GM19238 (cell line): Measurements from ENCODE around the gene DBNDD2.

Source experiments
- DNase-seq: peaks from one replicate; pipeline ENCODE4 v3.0.0; 2011; ENCODE audit warnings: low spot score; ENCODE audit not compliant: insufficient read length

Gene DBNDD2

GRCh38 chr20:45448270-45448669, 40.2 kb downstream of the DBNDD2 start:
- DNase-seq = no peak

- DNase-seq = no peak
Measured at GRCh38 chr20:45449528-45449927, 41.4 kb downstream of the DBNDD2 start.

GRCh38 chr20:45450097-45450818, 42.2 kb downstream of the DBNDD2 start:
- DNase-seq = no peak

GRCh38 chr20:45452238-45452637, 44.1 kb downstream of the DBNDD2 start:
- no peak for DNase-seq

- DNase-seq = no peak
Measured at GRCh38 chr20:45452772-45453691, 44.9 kb downstream of the DBNDD2 start.

- no peak for DNase-seq
Measured at GRCh38 chr20:45456632-45457031, 48.5 kb downstream of the DBNDD2 start.

- no peak for DNase-seq
Measured at GRCh38 chr20:45459606-45460005, 51.5 kb downstream of the DBNDD2 start.
